OCI-LY3 (cell line): ENCODE results near the gene ARMC6.

Experiments
- CTCF ChIP-seq: fragments of 200-600, 300-600 bp; sonication (generic); IDR thresholded peaks from 2 replicates; pipeline ENCODE4 v1.5.1; 2014; ENCODE audit warnings: antibody characterized with exemption, low read length, low read depth
- EZH2phosphoT487 ChIP-seq: fragments of 200-600 bp; shearing (Covaris generic); IDR thresholded peaks from 2 replicates; pipeline ENCODE4 v1.6.1; 2018; ENCODE audit warnings: antibody characterized with exemption, mixed run types, low read depth

- TF ChIP-seq CTCF (no peak), EZH2phosphoT487 (no peak)
Observed at GRCh38 chr19:19028526-19028925, 4.9 kb upstream of the ARMC6 start.
